NCI-H82 treated with DMSO at 0.1 percent for 48 hours (cell line): ENCODE measurements around the gene TP53AIP1.

ENCODE experiments used
- DNase-seq: peaks from one replicate; lab custom pipeline; 2025; ENCODE audit not compliant: unreplicated experiment; lab: John Stamatoyannopoulos, UW

TP53AIP1 gene, protein sequence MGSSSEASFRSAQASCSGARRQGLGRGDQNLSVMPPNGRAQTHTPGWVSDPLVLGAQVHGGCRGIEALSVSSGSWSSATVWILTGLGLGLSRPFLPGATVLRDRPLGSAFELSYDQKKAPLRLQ

DNA sequence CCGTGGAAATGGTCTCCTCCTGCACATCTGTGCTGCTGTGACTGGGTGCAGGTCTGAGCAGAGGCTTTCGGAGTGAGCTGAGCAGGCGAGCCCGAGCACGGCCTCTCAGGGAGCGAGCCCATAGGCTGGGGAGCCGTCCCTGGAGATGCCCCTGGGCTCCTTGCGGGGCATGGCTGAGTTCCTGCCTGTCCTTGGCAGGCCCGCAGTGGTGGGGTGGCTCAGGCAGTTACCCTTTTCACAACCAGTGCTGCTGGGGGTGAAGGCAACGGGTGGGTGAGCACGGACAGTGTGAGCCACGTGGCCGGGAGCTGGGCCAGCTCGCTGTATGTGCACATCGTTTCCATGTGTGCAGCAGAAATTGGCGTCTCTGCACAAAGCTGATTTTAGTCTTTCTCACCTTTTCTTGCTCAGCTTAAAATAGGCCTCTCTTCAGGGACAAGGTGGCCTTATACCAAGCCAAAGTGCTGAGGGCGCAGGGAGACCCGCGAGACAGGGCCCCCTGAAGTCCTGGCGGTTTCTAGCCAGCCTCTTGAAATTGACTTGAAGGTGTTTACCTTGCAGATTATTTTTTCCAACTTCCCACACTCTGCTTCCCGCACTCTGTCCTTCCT lies at the start of gene TP53AIP1:
TSS of gene TP53AIP1 (minus strand) at position 55 of the 611 bp plus-strand sequence. CDS start 5,053 bp downstream, outside the sequence.
- DNase-seq = no peak

DNA sequence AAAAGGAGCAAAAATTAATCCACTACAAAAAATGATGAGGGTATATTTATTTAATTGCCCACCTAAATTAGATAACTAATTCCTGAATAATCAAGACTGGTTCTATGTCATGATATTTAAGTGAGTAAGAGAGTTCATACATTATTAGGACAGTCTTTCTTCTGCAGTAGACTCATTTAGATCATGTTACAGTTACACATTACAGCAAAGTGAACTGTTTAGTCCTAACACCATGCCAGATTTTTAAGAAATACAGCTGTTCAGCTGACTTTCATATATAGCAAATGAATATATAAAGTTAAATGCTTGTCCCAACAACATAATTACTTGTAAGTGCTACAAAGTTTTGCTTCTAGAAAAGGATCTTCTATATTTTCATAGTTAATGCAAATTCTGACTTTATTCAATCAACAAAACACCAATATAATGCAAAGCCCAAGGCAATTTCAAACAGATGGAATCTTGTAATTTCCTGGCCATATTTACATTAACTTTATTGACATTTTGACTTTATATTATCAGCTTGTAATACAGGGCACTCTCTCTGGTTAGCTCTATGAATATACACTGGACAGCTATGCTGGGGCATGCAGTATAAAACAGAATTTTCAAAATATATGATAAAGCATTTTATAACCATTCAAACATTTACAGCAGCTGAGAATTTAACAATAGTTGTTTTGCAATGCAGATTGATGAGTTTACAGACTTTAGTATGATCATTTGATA lies 45.7 kb upstream of the TP53AIP1 start:
- DNase-seq = no peak

DNA sequence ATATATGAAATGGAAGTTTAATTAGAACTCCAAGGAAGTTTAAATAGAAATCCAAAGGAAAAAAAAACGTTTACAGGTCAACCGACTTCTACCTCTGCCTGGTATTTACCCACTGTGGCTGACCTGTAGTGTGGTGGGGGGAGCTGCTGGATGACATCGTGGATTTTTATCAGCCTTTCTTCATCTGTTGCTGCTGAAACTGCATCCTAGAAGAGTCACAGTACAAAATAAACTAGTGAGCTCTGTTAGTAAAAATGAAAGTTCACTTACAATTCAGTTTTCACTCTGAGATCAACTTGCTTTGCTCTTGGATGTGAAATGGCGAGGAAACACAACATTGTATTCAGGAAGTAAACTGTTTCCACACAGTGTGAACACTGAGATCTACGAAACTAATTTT lies 43.2 kb upstream of the TP53AIP1 start:
- DNase-seq = no peak

DNA sequence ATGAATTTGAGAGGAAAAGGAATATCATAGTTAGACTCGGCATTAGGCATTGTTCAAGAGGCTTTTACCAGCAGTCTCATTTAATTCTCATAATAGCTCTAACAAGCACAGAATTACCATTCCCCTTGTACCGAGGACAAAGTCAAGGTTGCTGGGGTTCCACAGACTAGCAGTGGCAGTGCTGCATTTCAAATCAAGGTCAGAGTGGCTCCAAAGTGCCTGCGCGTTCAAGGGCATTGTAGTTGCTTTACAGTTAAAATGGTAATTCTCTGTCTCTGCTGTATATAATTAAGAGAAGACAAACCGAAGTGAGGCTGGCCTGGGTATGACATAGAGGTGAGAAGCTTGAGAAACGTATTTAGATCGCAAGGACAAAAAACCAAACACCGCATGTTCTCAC lies 40.4 kb upstream of the TP53AIP1 start:
- DNase-seq = no peak

DNA sequence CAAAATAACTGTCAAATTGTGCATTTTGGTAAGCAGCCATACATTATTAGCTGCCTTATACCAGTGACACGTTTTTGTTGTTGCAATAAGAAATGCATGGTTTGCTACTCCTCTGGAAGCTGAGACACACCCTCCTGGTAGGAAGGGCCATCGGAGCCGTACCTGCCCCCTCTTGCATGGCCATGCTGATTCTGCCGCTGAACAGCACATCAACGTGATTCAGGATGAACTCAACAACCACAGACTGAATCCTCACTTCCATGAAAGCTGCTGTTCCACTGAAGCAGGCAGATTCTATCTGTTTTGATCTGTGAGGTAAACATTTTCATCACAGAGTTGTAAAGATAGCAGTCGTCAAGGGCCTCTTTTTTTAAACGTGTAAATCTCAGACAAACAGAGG lies 38.6 kb upstream of the TP53AIP1 start:
- DNase-seq = no peak

DNA sequence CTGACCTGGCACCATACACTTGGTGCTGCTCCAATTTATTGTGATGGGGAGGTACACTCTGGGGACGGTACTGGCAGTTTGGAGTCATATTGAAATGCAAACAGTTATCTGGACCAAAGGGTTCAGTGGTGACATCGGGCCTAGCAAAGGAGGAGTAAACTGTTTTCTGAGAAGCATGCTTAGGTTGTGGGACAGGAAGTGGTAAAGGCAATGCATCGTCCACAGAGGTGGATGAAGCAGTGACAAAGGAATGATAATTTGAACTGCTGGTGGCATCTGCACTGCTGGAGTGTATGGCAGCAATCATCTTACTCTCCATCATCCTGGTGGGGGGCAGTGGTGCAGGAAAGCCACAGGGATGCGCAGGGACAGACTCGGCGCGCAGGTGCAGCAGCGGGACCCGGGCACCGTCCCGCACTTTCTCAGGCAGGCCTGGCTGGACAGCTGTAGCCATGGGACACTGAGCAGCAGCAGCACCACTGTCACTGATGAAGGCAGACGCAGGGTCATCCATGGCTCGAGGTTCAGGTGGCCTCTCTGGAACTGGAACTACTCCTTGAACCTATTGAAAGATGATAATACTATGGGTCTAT lies 28.0 kb upstream of the TP53AIP1 start:
- no peak for DNase-seq

DNA sequence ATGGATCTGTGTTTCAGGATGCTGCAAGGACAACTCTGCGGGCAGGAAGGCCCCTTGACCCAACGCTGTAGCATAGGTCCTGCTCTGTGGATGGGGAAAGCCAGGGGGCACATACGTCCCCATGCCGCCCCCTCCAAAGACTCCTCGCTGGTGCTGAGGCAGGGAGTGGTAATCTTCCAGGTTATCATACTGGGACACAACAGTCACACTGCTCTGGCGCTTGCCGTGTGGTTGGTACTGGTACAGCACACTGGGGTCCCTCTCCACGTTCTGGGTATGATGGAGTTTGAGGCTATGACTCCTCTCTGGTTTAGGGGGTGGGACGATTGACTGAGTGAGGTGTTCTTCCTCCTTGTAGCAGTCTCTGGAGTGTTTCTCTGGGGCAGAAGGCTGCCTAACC lies 26.2 kb upstream of the TP53AIP1 start:
- DNase-seq = no peak

DNA sequence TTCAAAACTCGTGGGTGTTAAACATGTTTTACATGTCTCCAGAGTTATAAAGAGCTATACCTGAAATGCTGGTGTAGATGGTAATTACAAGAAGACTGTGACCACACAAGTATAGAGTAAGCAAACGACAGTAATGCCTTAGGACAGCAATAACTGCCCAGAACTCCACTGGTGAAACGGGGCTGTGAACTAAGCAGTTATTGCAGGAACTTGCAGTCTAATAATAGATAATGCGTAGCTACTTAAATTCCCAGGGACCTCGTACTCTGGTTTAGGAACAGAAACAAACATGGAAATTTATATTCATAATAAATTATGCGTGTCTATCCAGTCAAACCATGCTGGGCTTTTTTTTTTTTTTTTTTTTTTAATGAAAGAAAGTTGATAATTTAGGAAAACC lies 24.9 kb upstream of the TP53AIP1 start:
- DNase-seq = no peak

DNA sequence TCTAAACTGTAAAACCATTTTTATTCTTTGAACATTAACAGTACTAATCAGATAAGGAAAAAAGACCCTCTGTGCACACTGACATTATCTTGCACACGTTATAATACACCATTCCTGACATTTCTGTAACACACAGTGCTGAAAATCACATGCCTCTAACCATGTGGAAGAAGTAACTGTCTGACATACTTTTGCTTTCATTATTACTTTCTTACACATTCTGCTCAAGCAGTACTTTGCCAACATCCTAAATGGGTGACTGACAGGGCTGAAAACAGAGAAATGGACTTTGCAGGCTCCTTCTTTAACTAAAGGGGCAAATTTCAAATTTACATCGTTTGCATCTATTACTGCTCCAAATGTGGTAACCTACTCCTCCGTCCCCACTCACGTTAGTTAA lies 22.8 kb upstream of the TP53AIP1 start:
- no peak for DNase-seq

DNA sequence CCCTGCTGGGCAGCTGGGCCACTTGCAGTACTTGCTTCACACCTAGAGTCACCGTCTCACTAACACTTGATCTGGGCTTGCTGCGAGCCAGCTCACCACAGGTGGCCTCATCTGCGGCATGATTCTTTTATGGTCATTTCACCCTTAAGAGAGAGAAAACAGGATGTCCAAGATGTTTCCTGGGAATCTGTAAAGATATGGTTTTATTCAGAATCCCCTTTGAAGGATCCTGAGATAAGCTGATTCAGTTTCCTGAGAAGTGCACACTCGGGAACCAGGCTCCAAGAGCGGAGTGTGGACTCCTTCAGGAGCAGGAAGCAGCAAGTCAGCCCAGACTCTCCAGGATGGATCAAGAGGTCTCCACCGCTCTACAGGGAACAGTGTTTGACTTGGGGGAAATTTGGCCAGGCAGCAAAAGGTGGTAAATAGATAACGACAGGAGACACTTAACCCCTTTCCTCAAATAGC lies 21.8 kb upstream of the TP53AIP1 start:
- DNase-seq = no peak

DNA sequence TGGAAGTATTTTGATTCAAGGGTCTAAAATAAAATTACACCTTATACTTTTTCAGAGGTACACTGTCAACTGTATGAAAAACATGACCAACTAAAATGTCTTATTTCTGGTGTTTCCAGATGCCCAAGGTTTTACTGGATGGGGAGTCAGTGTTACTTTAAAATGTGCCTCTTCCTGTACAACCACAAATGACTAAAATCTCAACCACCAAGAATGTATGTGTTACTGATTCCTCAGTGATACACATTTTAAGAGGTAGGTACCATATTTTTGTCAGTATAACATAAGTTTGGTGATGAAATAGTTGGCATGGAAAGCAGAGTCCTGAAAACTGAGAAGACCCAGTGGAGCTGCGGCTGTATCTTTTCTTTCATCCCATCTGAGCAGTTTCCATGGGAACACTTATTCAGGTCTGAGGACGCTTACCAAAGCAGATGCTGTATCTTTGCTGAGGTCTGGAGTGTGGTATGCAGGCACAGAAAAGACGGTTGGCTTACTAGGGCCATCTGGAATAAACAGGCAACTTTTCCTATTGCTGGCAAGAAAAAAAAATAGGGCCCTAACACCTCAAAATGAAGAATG lies 21.2 kb upstream of the TP53AIP1 start:
- no peak for DNase-seq

DNA sequence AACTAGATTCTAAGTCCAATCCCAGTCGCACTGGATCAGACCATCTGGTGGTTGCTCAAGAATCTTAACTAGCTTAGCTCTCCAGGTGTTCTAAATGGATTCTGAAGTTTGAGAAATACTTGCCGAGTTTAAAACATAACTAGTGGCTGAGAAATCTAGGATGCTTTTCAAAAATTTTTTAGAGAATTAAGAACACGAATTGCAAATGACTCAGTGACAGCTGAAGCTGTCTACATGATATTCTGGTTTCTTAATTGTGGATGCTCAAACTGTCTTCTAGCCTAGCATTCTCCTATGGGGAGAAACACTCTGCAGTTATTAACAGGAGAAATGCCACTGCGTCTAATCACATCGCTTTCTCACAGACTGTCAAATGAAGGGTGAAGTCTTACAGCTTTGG lies 20.2 kb upstream of the TP53AIP1 start:
- DNase-seq = peak; percentile 60

DNA sequence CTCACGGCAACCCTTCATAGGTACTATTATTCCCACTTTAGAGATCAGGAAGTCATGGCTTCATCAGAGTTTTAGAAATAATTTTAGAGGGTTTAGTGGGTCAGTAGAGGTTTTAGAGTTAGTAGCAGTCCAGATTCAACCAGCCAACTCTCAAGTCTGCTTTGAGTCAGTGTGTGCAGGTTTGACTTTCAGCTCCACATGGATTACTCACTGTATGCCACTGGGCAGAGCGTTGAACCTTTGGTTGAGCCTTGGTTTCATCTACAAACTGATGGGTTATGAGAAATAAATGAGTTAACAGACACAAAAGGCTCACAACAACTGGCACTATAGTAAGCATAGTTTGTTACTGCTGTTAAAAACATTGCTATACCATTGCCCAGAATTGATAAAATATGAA lies 19.0 kb upstream of the TP53AIP1 start:
- no peak for DNase-seq

DNA sequence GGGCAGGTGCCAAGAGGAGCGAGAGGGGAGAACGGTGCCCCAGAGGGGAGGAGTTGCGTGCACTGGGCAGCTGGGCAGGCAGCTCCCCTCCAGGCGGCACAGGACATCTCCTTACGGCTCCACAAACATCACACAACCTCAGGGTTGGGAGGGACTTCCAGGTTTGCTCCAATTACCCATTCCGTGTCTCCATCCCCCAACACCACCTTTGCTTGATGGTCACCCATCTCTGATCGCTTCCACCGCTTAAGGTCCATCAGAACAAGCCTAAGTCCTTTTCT lies 14.5 kb upstream of the TP53AIP1 start:
- no peak for DNase-seq

DNA sequence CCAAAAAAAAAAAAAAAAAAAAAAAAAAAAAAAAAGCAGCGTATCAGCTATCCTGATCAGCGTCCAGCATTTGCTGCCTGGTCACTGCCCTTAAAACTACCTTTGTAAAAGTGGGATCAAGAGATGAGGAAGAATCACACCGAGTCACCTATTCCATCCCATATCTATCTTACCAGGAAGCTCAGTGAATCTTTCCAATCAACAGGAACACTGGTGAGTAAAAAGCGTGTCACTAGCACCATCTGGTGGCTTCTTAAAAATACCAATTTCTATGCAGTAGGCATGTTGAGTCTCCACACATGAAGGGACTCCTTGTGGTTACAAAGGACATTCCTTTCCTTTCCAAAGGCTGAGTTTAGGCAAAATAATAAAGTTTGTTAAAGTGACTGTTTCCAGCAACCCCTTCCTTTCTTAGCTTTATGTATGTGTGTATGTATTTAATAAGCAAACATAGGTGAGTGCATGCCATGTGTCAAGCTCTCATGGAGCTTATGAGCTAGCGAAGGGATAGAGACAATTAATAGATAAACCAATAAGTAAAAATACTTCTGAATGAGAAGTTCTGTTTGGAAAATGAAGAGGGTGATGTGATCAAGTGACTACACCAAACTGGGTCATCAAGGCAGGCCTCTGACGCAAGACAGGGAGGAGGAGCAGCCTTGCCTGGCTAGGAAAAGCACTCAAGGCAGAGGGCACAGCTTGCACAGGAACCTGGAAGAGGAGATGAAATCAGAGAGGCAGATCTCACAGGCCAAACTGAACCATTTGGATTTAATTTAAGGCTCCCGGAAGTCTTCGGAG lies 13.9 kb upstream of the TP53AIP1 start:
- DNase-seq = peak; percentile 23

DNA sequence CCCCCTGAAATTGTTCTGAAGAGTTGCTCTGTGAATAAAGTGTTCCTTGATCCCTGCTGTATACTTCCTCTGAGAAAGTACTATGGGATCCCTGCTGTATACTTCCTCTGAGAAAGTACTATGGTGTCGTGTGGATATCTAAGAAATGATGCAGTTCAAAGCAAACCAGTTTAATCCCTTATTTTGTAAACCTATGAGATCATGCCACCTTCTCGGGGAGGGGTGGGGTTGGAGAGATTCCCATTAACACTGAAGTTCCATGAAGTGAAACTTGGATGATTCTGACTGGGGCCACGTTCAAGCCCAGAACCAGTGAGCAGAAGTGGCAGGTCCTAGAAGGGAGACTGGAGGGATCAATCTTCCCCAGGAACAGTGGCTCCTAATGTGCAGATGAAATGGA lies 13.0 kb upstream of the TP53AIP1 start:
- DNase-seq = no peak

DNA sequence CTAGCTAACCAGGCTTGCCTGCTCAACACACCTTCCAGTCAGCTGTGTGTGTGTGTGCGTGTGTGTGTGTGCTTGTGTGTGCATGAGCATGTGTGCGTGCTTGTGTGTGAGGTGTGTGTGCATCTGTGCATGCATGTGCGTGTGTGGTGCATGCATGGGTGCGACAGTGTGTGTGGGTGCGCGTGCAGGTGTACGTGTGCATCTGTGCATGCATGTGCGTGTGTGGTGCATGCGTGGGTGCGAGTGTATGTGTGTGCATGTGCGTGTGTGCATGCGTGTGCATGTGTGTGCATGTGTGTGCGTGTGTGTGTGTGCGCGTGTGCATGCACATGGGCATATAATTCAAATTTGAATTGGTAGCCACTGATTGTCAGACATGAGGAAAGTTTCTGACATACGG lies 10.5 kb upstream of the TP53AIP1 start:
- DNase-seq = no peak

DNA sequence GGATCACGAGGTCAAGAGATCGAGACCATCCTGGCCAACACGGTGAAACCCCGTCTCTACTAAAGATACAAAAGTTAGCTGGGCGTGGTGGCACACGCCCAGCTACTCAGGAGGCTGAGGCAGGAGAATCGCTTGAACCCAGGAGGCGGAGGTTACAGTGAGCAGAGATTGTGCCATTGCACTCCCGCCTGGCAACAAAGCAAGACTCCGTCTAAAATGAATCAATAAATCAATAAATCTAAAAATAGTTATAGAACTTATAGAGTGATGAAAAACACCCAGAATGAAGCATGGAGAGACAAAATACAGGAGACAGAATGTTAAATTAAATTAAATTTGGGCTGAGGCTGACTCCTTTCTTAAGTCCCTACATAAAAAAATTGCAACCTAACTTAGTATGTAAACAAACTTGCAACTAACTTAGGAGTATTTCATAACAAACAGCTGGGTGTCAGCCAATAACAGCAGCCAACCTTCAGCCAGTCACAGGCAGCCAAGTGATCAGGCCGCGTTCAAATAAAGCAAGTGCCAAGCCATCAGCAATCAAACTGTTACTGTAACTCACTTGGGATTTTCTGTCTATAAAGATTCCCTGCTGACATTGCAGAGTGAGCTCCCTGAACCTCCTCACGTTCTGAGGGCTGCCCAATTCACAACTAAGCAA lies 7.3 kb upstream of the TP53AIP1 start:
- no peak for DNase-seq

DNA sequence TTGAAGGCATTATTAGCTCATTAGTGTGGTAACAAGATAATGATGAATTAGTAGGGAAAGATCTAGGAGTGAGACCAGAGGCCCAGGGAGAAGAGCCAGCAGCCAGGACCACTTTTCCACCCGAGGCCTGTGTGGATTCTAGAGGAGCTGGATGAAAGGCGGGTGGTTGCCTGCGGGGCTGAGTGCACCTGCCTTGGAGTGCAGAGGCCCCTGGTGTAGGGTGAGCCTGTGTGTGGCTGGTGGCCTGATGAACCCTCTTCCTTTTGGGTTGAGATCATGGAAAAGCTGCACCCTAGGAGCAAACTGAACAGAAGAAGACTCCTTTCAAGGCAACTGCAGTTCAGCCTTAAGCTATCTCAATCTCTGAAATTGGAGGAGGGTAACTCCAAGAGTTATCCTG lies 5.9 kb upstream of the TP53AIP1 start:
- DNase-seq = no peak

DNA sequence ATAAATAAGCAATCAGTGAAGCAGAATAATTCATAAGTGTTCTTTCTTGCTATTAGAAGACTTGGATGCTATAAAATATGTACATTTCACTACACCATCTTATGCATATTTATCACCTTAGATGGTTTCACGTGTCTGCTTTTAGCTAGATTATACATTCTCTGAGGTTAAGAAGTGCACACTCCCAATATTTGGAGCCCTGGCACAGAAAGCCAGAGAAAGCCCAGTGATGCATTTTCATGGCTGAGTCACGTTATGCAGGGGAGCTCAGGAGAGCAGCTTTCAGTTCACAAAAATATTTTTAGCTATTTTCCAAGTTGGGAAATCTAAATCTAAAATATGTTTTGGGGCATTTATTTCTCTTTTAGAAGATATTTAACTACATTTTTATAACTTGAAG lies 5.1 kb upstream of the TP53AIP1 start:
- DNase-seq = no peak

DNA sequence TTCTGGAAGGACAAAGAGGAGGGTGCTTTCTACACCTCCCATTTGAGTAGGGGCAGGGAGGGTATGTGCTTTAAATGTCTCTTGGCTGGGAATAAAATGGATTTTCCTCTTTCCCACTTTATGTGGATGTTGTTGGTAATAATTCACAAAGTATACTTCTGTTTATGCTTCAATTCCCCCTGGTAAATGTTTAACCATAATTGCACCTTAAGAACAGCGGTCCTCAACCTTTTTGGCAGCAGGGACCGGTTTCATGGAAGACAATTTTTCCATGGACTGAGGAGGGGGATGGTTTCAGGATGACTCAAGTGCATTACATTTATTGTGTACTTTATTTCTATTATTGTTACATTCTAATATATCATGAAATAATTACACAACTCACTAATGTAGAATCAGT lies 4.0 kb upstream of the TP53AIP1 start:
- DNase-seq = no peak
